Measurements from ENCODE around the gene SLC34A3.

The SLC34A3 gene

GRCh38 chr9:137205126-137206069 is 25.3 kb upstream of the SLC34A3 start, which contains the start of the genes NDOR1 and TMEM203:
Gene NDOR1 (plus strand): TSS chr9:137205700. CDS start chr9:137205778, 78 bp downstream.
Gene TMEM203 (minus strand): TSS chr9:137205648. CDS start chr9:137205414, 234 bp downstream.
- peak within 1 kb of the TSS; percentile 11 for H3K27ac ChIP-seq (ENCODE audit: insufficient read depth, low read depth, low read length, poor library complexity, severe bottlenecking)
- H3K4me3 ChIP-seq (ENCODE audit: insufficient read depth, low read depth, low read length), result peak within 1 kb of the TSS; percentile 76
- no peaks in the 10 kb centered on the region for H3K36me3 ChIP-seq (ENCODE audit: control insufficient read depth, insufficient read depth, low read length)
- H3K27me3 ChIP-seq (ENCODE audit: control insufficient read depth, insufficient read depth, low read length, poor library complexity, severe bottlenecking), result no peaks in the 10 kb centered on the region
- H3K4me1 ChIP-seq (ENCODE audit: control insufficient read depth, insufficient read depth, low read length), result peaks cover 22% of the 10 kb centered on the region
- no peaks in the 10 kb centered on the region for H3K9me3 ChIP-seq (ENCODE audit: control insufficient read depth, low read length)
- WGBS, 2 experiments, result 0 to 1% methylated on average over 98 of the region's 98 CpGs

DNA sequence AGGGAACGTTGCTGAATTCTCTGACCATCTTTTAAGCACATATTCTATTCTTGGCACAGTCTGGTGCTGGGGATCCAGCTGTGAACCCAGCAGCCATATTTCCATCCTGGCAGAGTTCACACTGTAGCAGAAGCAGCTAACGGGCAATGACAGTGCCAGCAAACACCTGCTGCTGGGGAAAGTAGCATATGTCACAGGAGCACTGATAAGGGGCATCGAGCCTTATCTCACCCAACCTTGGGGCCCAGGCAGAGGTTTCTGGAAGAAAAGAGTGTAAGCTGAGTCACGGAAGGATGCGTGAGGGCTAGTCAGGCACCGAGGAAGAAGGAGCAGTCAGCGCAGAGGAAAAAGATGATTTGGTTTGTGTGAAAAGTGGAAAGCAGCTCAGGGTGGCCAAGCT is 24.1 kb upstream of the SLC34A3 start:
- WGBS, 2 experiments, result 92 to 93% methylated on average over 7 of the region's 7 CpGs
- Histone ChIP-seq H3K36me3 (ENCODE audit: control insufficient read depth, insufficient read depth, low read length) (no peaks in the 10 kb centered on the region), H3K4me1 (ENCODE audit: control insufficient read depth, insufficient read depth, low read length) (peaks cover 17% of the 10 kb centered on the region), H3K4me3 (ENCODE audit: insufficient read depth, low read depth, low read length) (peak overlapping the region; percentile 76), H3K27ac (ENCODE audit: insufficient read depth, low read depth, low read length, poor library complexity, severe bottlenecking) (no peak overlapping the region), H3K27me3 (ENCODE audit: control insufficient read depth, insufficient read depth, low read length, poor library complexity, severe bottlenecking) (no peaks in the 10 kb centered on the region), H3K9me3 (ENCODE audit: control insufficient read depth, low read length) (no peaks in the 10 kb centered on the region)

DNA sequence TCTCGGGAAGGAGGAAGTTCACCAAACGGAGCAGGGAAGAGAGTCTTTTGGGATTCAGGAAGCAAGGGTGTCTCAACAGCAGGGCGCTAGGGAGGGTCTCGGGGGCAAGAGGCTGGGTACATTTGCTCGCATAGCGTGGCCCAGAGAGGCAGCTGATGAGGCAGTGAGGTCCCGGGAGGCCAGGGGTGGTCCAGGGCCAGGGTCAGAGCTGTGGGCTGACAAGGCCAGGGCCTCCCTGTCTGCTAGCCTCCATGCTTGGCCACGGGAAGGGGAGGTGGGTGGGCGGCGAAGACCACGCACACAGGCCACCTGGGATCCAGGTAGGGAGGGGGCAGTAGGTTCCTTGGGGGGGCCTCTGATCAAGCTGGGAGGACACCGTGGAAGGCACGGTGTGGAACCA is 19.2 kb upstream of the SLC34A3 start:
- no peak overlapping the region for H3K4me3 ChIP-seq (ENCODE audit: insufficient read depth, low read depth, low read length)
- H3K4me1 ChIP-seq (ENCODE audit: control insufficient read depth, insufficient read depth, low read length), result peaks cover 3% of the 10 kb centered on the region
- no peaks in the 10 kb centered on the region for H3K9me3 ChIP-seq (ENCODE audit: control insufficient read depth, low read length)
- H3K36me3 ChIP-seq (ENCODE audit: control insufficient read depth, insufficient read depth, low read length), result peaks cover 10% of the 10 kb centered on the region
- H3K27me3 ChIP-seq (ENCODE audit: control insufficient read depth, insufficient read depth, low read length, poor library complexity, severe bottlenecking), result no peaks in the 10 kb centered on the region
- no peak overlapping the region for H3K27ac ChIP-seq (ENCODE audit: insufficient read depth, low read depth, low read length, poor library complexity, severe bottlenecking)
- 91 to 92% methylated on average over 13 of the region's 13 CpGs for WGBS, 2 experiments

DNA sequence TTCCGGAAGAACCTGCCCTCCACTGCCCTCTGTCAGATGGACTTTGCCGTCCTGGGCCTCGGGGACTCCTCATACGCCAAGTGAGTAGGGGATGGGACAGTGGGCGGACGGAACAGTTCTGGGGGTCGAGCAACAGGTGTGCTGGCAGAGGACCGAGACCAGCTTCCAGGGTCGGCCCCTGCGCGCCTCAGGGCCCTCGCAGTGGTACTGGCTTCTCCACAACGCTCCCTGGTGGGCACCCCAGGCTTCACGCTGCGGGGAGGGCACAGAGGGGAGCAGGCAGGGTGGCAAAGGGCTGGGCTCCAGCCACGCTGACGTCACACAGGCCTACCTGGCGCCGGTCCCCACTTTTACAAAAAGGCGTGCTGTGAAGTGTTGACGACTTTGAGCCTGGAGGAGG is 18.2 kb upstream of the SLC34A3 start:
- H3K36me3 ChIP-seq (ENCODE audit: control insufficient read depth, insufficient read depth, low read length), result peaks cover 10% of the 10 kb centered on the region
- WGBS, 2 experiments, result 94% methylated on average over 21 of the region's 21 CpGs
- H3K27ac ChIP-seq (ENCODE audit: insufficient read depth, low read depth, low read length, poor library complexity, severe bottlenecking), result no peak overlapping the region
- no peaks in the 10 kb centered on the region for H3K27me3 ChIP-seq (ENCODE audit: control insufficient read depth, insufficient read depth, low read length, poor library complexity, severe bottlenecking)
- no peak overlapping the region for H3K4me3 ChIP-seq (ENCODE audit: insufficient read depth, low read depth, low read length)
- H3K4me1 ChIP-seq (ENCODE audit: control insufficient read depth, insufficient read depth, low read length), result no peaks in the 10 kb centered on the region
- H3K9me3 ChIP-seq (ENCODE audit: control insufficient read depth, low read length), result no peaks in the 10 kb centered on the region

DNA sequence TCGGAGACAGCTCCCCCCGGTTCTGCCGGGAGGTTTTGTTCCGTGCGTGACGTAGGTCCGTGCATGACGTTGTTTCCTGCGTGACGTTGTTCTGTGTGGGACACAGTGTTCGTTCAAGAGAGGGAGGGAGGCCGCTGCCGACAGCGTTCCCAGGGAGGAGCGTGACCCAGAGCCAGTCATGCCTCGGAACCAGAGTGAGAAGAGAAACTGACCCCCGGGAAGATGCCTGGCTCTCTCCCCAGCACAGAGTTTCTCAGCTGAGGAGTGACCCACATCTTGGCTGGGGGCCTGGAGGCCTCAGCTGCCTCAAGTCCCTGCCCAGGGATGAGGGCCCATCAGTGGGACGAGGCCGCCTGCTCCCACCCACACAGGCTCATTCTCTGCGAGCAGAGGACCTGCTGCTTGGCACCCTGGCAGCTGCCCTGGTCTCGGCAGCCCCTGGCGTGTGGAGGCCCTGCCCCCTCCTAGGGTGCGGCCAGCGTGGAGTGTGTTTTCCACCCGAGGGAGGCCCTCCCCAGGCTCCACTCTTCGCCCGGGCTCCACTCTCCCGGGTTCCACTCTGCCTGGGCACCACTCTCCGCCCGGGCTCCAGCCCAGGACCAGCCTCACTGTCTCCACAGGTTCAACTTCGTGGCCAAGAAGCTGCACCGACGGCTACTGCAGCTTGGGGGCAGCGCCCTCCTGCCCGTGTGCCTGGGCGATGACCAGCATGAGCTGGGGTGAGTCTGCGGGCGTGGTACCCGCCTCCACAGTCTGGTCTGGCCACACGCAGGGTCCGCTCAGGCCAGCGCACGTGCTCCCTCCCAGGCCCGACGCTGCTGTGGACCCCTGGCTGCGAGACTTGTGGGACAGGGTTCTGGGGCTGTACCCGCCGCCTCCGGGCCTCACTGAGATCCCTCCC is 17.3 kb upstream of the SLC34A3 start:
- 94 to 95% methylated on average over 49 of the region's 49 CpGs for WGBS, 2 experiments
- no peaks in the 10 kb centered on the region for H3K9me3 ChIP-seq (ENCODE audit: control insufficient read depth, low read length)
- no peak overlapping the region for H3K27ac ChIP-seq (ENCODE audit: insufficient read depth, low read depth, low read length, poor library complexity, severe bottlenecking)
- no peaks in the 10 kb centered on the region for H3K27me3 ChIP-seq (ENCODE audit: control insufficient read depth, insufficient read depth, low read length, poor library complexity, severe bottlenecking)
- H3K4me1 ChIP-seq (ENCODE audit: control insufficient read depth, insufficient read depth, low read length), result no peaks in the 10 kb centered on the region
- H3K36me3 ChIP-seq (ENCODE audit: control insufficient read depth, insufficient read depth, low read length), result peaks cover 10% of the 10 kb centered on the region
- H3K4me3 ChIP-seq (ENCODE audit: insufficient read depth, low read depth, low read length), result no peak overlapping the region

DNA sequence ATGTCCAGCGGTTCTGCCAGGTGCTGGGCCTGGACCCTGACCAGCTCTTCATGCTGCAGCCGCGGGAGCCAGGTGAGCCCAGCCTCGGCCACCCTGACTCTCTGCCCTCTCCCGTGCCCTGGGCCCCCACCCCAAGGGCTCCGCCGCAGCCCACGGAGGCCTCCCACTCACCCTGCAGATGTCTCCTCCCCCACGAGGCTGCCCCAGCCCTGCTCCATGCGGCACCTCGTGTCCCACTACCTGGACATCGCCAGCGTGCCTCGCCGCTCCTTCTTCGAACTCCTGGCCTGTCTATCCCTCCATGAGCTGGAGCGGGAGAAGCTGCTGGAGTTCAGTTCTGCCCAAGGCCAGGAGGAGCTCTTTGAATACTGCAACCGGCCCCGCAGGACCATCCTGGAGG is 16.1 kb upstream of the SLC34A3 start:
- no peaks in the 10 kb centered on the region for H3K9me3 ChIP-seq (ENCODE audit: control insufficient read depth, low read length)
- H3K4me3 ChIP-seq (ENCODE audit: insufficient read depth, low read depth, low read length), result no peak overlapping the region
- 95 to 96% methylated on average over 19 of the region's 19 CpGs for WGBS, 2 experiments
- H3K27ac ChIP-seq (ENCODE audit: insufficient read depth, low read depth, low read length, poor library complexity, severe bottlenecking), result no peak overlapping the region
- peaks cover 10% of the 10 kb centered on the region for H3K36me3 ChIP-seq (ENCODE audit: control insufficient read depth, insufficient read depth, low read length)
- no peaks in the 10 kb centered on the region for H3K4me1 ChIP-seq (ENCODE audit: control insufficient read depth, insufficient read depth, low read length)
- H3K27me3 ChIP-seq (ENCODE audit: control insufficient read depth, insufficient read depth, low read length, poor library complexity, severe bottlenecking), result no peaks in the 10 kb centered on the region

DNA sequence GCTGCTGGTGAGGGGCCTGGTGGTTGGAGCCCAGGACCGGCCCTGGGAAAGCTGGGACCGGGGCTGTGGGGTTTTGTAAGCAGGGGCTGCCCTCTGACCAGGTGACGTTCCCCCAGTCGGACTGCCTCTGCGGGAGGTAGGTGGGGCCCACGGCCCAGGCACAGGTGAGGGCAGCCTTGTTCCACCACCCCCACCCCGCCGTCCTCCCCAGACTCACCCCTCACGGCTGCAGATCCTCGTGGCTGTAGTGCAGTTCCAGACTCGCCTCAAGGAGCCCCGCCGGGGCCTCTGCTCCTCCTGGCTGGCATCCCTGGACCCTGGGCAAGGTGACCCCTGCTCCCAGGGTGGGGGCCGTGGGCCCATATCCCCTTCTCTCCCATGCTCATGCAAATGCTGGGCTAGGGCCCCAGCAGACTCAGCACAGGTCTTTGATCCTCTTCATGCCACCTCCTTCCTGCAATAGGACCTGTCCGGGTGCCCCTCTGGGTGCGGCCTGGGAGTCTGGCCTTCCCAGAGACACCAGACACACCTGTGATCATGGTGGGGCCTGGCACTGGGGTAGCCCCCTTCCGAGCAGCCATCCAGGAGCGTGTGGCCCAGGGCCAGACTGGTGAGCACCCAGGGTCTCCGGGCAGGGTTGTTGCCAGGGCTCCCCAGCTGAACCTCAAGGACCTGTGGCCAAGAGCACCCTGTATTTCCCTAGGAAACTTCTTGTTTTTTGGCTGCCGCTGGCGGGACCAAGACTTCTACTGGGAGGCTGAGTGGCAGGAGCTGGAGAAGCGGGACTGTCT is 15.3 kb upstream of the SLC34A3 start:
- peaks cover 10% of the 10 kb centered on the region for H3K36me3 ChIP-seq (ENCODE audit: control insufficient read depth, insufficient read depth, low read length)
- H3K27ac ChIP-seq (ENCODE audit: insufficient read depth, low read depth, low read length, poor library complexity, severe bottlenecking), result no peak overlapping the region
- no peaks in the 10 kb centered on the region for H3K4me1 ChIP-seq (ENCODE audit: control insufficient read depth, insufficient read depth, low read length)
- 94 to 95% methylated on average over 22 of the region's 22 CpGs for WGBS, 2 experiments
- H3K9me3 ChIP-seq (ENCODE audit: control insufficient read depth, low read length), result no peaks in the 10 kb centered on the region
- H3K27me3 ChIP-seq (ENCODE audit: control insufficient read depth, insufficient read depth, low read length, poor library complexity, severe bottlenecking), result no peaks in the 10 kb centered on the region
- no peak overlapping the region for H3K4me3 ChIP-seq (ENCODE audit: insufficient read depth, low read depth, low read length)

DNA sequence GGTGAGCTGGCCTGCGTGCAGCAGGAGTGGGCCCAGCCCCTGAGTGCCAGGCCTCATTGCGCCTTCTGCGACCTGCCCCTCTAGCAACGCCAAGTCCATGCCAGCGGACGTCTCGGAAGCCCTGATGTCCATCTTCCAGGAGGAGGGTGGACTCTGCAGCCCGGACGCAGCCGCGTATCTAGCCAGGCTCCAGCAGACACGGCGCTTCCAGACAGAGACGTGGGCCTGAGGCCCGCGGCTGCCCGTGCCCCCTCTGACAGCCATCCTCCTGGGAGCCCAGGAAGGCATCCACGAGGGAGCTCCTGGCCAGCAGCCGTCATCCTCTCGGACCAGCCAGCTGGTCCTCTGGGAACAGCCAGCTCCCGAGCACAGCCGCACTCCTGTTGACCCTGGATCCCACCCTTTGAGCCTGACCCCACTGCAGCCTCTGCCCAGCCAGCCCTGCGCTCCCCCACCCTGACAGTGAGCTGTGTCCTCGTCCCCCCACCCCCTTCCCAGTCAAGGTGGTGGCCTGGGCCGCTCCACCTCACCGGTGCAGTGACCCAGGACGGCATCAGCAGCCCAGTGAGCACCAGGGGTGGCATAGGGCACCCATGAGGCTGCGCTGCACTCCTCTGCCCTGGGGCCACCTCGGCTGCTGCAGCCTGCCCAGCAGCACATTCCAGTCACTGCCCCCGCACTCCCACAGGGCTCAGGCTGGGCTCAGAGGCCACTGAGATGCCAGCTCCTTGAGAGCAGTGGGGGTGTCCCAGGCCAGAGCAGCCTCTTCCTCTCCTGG is 14.3 kb upstream of the SLC34A3 start:
- peaks cover 5% of the 10 kb centered on the region for H3K27me3 ChIP-seq (ENCODE audit: control insufficient read depth, insufficient read depth, low read length, poor library complexity, severe bottlenecking)
- H3K27ac ChIP-seq (ENCODE audit: insufficient read depth, low read depth, low read length, poor library complexity, severe bottlenecking), result no peak overlapping the region
- WGBS, 2 experiments, result 94 to 95% methylated on average over 30 of the region's 30 CpGs
- H3K9me3 ChIP-seq (ENCODE audit: control insufficient read depth, low read length), result no peaks in the 10 kb centered on the region
- H3K4me1 ChIP-seq (ENCODE audit: control insufficient read depth, insufficient read depth, low read length), result no peaks in the 10 kb centered on the region
- no peak overlapping the region for H3K4me3 ChIP-seq (ENCODE audit: insufficient read depth, low read depth, low read length)
- H3K36me3 ChIP-seq (ENCODE audit: control insufficient read depth, insufficient read depth, low read length), result peaks cover 10% of the 10 kb centered on the region
